ENCODE results near the gene CYP46A1.
"Not testable (repeated sequence)": the region's sequence is repeated elsewhere in the genome, so short reads cannot be mapped to it uniquely, and the experiment has no call there.

DNA sequence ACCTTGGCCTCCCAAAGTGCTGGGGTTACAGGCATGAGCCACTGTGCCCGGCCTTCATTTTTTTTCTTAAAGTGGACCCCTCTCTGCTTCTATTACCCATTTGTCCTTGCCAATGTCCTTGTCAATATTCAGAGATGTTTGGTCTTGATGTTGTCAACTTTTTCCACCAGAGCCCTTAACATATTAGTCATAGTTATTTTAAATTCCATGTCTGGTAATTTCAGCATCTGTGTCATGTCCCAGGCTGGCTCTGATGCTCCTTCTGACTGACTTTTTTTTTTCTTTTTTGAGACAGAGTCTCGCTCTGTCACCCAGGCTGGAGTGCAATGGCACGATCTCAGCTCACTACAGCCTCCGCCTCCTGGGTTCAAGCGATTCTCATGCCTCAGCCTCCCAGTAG, 41.3 kb upstream of the CYP46A1 start:
- not testable (repeated sequence) for TF ChIP-seq RAD21 (conservative IDR thresholded peaks at IDR 0.05 in 1 of 2, IDR thresholded peaks at IDR 0.05 in 1 of 2); FOSL2 (IDR thresholded peaks at IDR 0.05); FOSL2 (CRISPR knock-in tag; IDR thresholded peaks at IDR 0.05)
